Sigmoid colon (tissue), 4 donors: Measurements from ENCODE around the gene GPR142.

Experiments used
- EP300 ChIP-seq, 4 donors: sonication (generic); formaldehyde crosslinking; IDR thresholded peaks; one replicate each; pipeline ENCODE4 v1.6.1; 2017; ENCODE audit warnings: antibody characterized with exemption in 4 of 4
- POLR2AphosphoS5 ChIP-seq, 4 donors: sonication (generic); formaldehyde crosslinking; IDR thresholded peaks; one replicate each; pipeline ENCODE4 v1.6.1; 2017; ENCODE audit warnings: antibody characterized with exemption in 4 of 4

- peak in 1 of 4 donors; percentile 17 for TF ChIP-seq POLR2AphosphoS5 (IDR thresholded peaks at IDR 0.05)
- TF ChIP-seq EP300 (IDR thresholded peaks at IDR 0.05): no peak
Observed at GRCh38 chr17:74373838-74374606, 6.7 kb downstream of the GPR142 start.
